GM23338 (cell line): ENCODE results near the gene KIF25. TPM values are rescaled to one million over a fixed set of nuclear protein-coding genes. Genes with fewer than 3 reads are reported as not detected.

ENCODE experiments used
- ATAC-seq: fragments of 200-7000 bp; cut with Tn5 transposase; 3 replicates; pipeline ENCODE4 v1.9.1; 2020
- DNase-seq: peaks from one replicate; pipeline ENCODE4 v3.0.0-alpha.2; 2015; ENCODE audit warnings: low spot score
- H2AFZ ChIP-seq: fragments of 200-600 bp; sonication (generic); 2 replicates; pipeline ENCODE4 v1.8.0; 2016; ENCODE audit warnings: antibody characterized with exemption, mild to moderate bottlenecking, moderate library complexity
- H3F3A ChIP-seq: fragments of 200-600 bp; sonication (generic); replicated peaks from 2 replicates; pipeline ENCODE4 v1.8.0; 2017; ENCODE audit warnings: antibody characterized with exemption, mixed run types, low read depth
- H3K27ac ChIP-seq: fragments of 200-600 bp; sonication (generic); 2 replicates; pipeline ENCODE4 v1.6.1; 2016; ENCODE audit warnings: low read depth
- H3K27me3 ChIP-seq: fragments of 200-600 bp; sonication (generic); 2 replicates; pipeline ENCODE4 v1.8.0; 2016; ENCODE audit warnings: mild to moderate bottlenecking, mixed run types, moderate library complexity; ENCODE audit not compliant: insufficient read depth
- H3K36me3 ChIP-seq: fragments of 200-600 bp; sonication (generic); 2 replicates; pipeline ENCODE4 v1.8.0; 2016; ENCODE audit warnings: mild to moderate bottlenecking; ENCODE audit not compliant: insufficient read depth
- H3K4me1 ChIP-seq: fragments of 200-600 bp; sonication (generic); 2 replicates; pipeline ENCODE4 v1.8.0; 2016; ENCODE audit warnings: mild to moderate bottlenecking, moderate library complexity; ENCODE audit not compliant: insufficient read depth
- H3K4me2 ChIP-seq: fragments of 200-600 bp; sonication (generic); 2 replicates; pipeline ENCODE4 v1.7.1; 2017; ENCODE audit warnings: mixed run types
- H3K4me3 ChIP-seq: fragments of 200-600 bp; sonication (generic); 2 replicates; pipeline ENCODE4 v1.6.1; 2016; ENCODE audit warnings: mixed run types
- H3K79me2 ChIP-seq: fragments of 200-600 bp; sonication (generic); replicated peaks from 2 replicates; pipeline ENCODE4 v1.8.0; 2017; ENCODE audit warnings: mild to moderate bottlenecking; ENCODE audit not compliant: insufficient read depth
- H3K9me2 ChIP-seq: fragments of 200-600 bp; sonication (generic); 2 replicates; pipeline ENCODE4 v1.8.0; 2017; ENCODE audit not compliant: insufficient read depth
- H4K20me1 ChIP-seq: fragments of 200-600 bp; sonication (generic); replicated peaks from 2 replicates; pipeline ENCODE4 v1.8.0; 2017; ENCODE audit warnings: mild to moderate bottlenecking; ENCODE audit not compliant: insufficient read depth
- H3K27ac Mint-ChIP-seq: 2 replicates; pipeline ENCODE4 v1.8.0; 2020; ENCODE audit warnings: inconsistent platforms, mild to moderate bottlenecking, moderate library complexity, mixed read lengths
- H3K27me3 Mint-ChIP-seq: 3 replicates; pipeline ENCODE4 v1.8.0; 2022; ENCODE audit warnings: low read depth, mild to moderate bottlenecking, moderate library complexity, mixed read lengths, inconsistent platforms; ENCODE audit not compliant: insufficient read depth, poor library complexity
- H3K36me3 Mint-ChIP-seq: 3 replicates; pipeline ENCODE4 v1.8.0; 2021; ENCODE audit warnings: low read depth, mild to moderate bottlenecking, inconsistent platforms, moderate library complexity, mixed read lengths
- H3K4me1 Mint-ChIP-seq: 3 replicates; pipeline ENCODE4 v1.8.0; 2020; ENCODE audit warnings: mild to moderate bottlenecking, inconsistent platforms, mixed read lengths
- H3K4me3 Mint-ChIP-seq: 3 replicates; pipeline ENCODE4 v1.8.0; 2021; ENCODE audit warnings: moderate library complexity, mild to moderate bottlenecking, inconsistent platforms, mixed read lengths
- H3K9me3 Mint-ChIP-seq: 3 replicates; pipeline ENCODE4 v1.8.0; 2020; ENCODE audit warnings: moderate library complexity, mild to moderate bottlenecking, inconsistent platforms, mixed read lengths
- CREB1 ChIP-seq: fragments of 250-450 bp; sonication (Bioruptor Pico); IDR thresholded peaks from 2 replicates; pipeline ENCODE4 v1.5.0; 2020; ENCODE audit warnings: low read depth, mild to moderate bottlenecking, moderate library complexity
- EZH2 ChIP-seq: fragments of 200-600 bp; sonication (generic); IDR thresholded peaks from one replicate; pipeline ENCODE4 v1.8.0; 2017; ENCODE audit warnings: antibody characterized with exemption, mild to moderate bottlenecking, low read depth; ENCODE audit not compliant: unreplicated experiment
- EZH2phosphoT487 ChIP-seq: fragments of 200-600 bp; sonication (generic); IDR thresholded peaks from one replicate; pipeline ENCODE4 v1.8.1; 2018; ENCODE audit warnings: antibody characterized with exemption; ENCODE audit not compliant: unreplicated experiment
- JUNB ChIP-seq: IDR thresholded peaks from one replicate; pipeline ENCODE4 v1.6.1; 2016; ENCODE audit warnings: antibody characterized with exemption; ENCODE audit not compliant: unreplicated experiment
- NANOG ChIP-seq: IDR thresholded peaks from 2 replicates; pipeline ENCODE4 v1.6.1; 2016; ENCODE audit warnings: antibody characterized with exemption, borderline replicate concordance
- POLR2AphosphoS5 ChIP-seq: IDR thresholded peaks from 2 replicates; pipeline ENCODE4 v1.6.1; 2016; ENCODE audit warnings: antibody characterized with exemption, low read depth
- STAT1 ChIP-seq: IDR thresholded peaks from one replicate; pipeline ENCODE4 v1.6.1; 2016; ENCODE audit warnings: antibody characterized with exemption; ENCODE audit not compliant: unreplicated experiment
- ZNF114 ChIP-seq: fragments of 250-450 bp; sonication (Bioruptor Pico); IDR thresholded peaks from 2 replicates; pipeline ENCODE4 v1.5.0; 2020; ENCODE audit warnings: mild to moderate bottlenecking, moderate library complexity
- ZNF331 ChIP-seq: fragments of 250-450 bp; sonication (Bioruptor Pico); IDR thresholded peaks from 2 replicates; pipeline ENCODE4 v1.5.0; 2020; ENCODE audit warnings: low read depth, mild to moderate bottlenecking, moderate library complexity
- polyA plus RNA-seq: library from polyadenylated mRNA; unstranded; fragments of >200 nt; fragmentation: Nextera tagmentation; extraction: Ambion mirVana; gene quantifications from 2 replicates; pipeline ENCODE4 v1.2.1, GENCODE V29; 2016
- total RNA-seq: library from RNA; depleted of rRNA; stranded (reverse); fragments of >200 nt; shearing (Covaris generic); gene quantifications from 2 replicates; pipeline ENCODE4 v1.2.3, GENCODE V29; 2014
- TF ChIP-seq, protein P1 (sequence below): IDR thresholded peaks from one replicate; pipeline ENCODE4 v1.6.1; 2018; ENCODE audit warnings: antibody characterized with exemption; ENCODE audit not compliant: unreplicated experiment
- TF ChIP-seq, protein P2 (sequence below): fragments of 250-450 bp; sonication (Bioruptor Pico); IDR thresholded peaks from 2 replicates; pipeline ENCODE4 v1.5.0; 2020; ENCODE audit warnings: mild to moderate bottlenecking, moderate library complexity
- TF ChIP-seq, protein P3 (sequence below): IDR thresholded peaks from 2 replicates; pipeline ENCODE4 v1.6.1; 2016; ENCODE audit warnings: antibody characterized with exemption

Gene KIF25
- total and polyA plus RNA-seq, 2 experiments from 2014 or later, result 0.69 to 0.76 TPM

DNA sequence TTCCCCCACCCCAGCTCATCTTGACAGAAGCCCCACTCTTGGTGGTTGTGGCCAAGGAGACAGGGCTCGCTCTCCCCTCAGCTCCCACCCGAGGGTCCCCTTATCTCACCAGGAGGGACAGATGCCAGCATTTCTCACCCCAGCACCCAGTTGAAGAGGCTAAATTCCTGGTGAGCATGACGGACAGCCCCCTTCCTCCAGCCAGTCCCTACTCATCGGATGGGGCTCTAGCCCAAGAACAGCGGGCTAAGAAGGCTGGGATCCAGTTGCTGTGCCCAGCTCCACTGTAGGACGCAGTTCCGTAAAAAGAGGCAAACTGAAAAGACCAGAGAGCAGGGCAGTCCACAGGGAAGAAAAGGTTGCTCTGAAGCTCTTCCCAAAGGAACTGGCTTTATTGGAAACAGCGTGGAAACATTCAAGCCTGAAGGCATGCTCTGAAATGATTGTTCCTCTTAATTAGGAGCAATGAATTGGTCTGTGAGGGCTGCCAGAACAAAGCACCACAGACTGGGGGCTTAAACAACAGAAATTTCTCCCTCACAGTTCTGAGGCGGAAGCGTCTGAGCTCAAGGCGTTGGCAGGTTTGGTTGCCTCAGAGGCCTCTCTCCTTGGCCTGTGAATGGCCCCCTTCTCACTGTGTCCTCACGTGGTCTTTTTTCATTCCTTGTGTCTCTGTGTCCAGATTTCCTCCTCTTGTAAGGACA is 17.9 kb upstream of the KIF25 start:
- Mint-ChIP-seq H3K4me1 (no peaks in the 10 kb centered on the region; the same call in 2 of the 3 replicates), H3K27me3 (peaks cover 1% of the 10 kb centered on the region), H3K27ac (no peak overlapping the region), H3K9me3 (peaks cover 17% of the 10 kb centered on the region), H3K36me3 (peaks cover 10% of the 10 kb centered on the region), H3K4me3 (no peak overlapping the region)
- Histone ChIP-seq H2AFZ (no peak overlapping the region), H3K4me2 (no peak overlapping the region), H3K27ac (no peak overlapping the region), H4K20me1 (0 out of 2 replicates have a peak, but pooled peaks cover 2% of the 10 kb centered on the region), H3K9me2 (peaks cover 2% of the 10 kb centered on the region; the same call in 1 of the 2 replicates), H3K36me3 (no peaks in the 10 kb centered on the region), H3K79me2 (no peaks in the 10 kb centered on the region), H3K4me1 (no peaks in the 10 kb centered on the region), H3K4me3 (no peak overlapping the region), H3F3A (no peaks in the 10 kb centered on the region), H3K27me3 (no peaks in the 10 kb centered on the region)
- ATAC-seq, result no peak
- TF ChIP-seq POLR2AphosphoS5 (no peak), EZH2phosphoT487 (no peak), CREB1 (CRISPR knock-in tag) (no peak), STAT1 (no peak), JUNB (no peak), ZNF114 (no peak), EZH2 (no peak), ZNF331 (no peak), NANOG (no peak)
- TF ChIP-seq, protein P1, sequence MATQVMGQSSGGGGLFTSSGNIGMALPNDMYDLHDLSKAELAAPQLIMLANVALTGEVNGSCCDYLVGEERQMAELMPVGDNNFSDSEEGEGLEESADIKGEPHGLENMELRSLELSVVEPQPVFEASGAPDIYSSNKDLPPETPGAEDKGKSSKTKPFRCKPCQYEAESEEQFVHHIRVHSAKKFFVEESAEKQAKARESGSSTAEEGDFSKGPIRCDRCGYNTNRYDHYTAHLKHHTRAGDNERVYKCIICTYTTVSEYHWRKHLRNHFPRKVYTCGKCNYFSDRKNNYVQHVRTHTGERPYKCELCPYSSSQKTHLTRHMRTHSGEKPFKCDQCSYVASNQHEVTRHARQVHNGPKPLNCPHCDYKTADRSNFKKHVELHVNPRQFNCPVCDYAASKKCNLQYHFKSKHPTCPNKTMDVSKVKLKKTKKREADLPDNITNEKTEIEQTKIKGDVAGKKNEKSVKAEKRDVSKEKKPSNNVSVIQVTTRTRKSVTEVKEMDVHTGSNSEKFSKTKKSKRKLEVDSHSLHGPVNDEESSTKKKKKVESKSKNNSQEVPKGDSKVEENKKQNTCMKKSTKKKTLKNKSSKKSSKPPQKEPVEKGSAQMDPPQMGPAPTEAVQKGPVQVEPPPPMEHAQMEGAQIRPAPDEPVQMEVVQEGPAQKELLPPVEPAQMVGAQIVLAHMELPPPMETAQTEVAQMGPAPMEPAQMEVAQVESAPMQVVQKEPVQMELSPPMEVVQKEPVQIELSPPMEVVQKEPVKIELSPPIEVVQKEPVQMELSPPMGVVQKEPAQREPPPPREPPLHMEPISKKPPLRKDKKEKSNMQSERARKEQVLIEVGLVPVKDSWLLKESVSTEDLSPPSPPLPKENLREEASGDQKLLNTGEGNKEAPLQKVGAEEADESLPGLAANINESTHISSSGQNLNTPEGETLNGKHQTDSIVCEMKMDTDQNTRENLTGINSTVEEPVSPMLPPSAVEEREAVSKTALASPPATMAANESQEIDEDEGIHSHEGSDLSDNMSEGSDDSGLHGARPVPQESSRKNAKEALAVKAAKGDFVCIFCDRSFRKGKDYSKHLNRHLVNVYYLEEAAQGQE, result no peak
- TF ChIP-seq, protein P2, sequence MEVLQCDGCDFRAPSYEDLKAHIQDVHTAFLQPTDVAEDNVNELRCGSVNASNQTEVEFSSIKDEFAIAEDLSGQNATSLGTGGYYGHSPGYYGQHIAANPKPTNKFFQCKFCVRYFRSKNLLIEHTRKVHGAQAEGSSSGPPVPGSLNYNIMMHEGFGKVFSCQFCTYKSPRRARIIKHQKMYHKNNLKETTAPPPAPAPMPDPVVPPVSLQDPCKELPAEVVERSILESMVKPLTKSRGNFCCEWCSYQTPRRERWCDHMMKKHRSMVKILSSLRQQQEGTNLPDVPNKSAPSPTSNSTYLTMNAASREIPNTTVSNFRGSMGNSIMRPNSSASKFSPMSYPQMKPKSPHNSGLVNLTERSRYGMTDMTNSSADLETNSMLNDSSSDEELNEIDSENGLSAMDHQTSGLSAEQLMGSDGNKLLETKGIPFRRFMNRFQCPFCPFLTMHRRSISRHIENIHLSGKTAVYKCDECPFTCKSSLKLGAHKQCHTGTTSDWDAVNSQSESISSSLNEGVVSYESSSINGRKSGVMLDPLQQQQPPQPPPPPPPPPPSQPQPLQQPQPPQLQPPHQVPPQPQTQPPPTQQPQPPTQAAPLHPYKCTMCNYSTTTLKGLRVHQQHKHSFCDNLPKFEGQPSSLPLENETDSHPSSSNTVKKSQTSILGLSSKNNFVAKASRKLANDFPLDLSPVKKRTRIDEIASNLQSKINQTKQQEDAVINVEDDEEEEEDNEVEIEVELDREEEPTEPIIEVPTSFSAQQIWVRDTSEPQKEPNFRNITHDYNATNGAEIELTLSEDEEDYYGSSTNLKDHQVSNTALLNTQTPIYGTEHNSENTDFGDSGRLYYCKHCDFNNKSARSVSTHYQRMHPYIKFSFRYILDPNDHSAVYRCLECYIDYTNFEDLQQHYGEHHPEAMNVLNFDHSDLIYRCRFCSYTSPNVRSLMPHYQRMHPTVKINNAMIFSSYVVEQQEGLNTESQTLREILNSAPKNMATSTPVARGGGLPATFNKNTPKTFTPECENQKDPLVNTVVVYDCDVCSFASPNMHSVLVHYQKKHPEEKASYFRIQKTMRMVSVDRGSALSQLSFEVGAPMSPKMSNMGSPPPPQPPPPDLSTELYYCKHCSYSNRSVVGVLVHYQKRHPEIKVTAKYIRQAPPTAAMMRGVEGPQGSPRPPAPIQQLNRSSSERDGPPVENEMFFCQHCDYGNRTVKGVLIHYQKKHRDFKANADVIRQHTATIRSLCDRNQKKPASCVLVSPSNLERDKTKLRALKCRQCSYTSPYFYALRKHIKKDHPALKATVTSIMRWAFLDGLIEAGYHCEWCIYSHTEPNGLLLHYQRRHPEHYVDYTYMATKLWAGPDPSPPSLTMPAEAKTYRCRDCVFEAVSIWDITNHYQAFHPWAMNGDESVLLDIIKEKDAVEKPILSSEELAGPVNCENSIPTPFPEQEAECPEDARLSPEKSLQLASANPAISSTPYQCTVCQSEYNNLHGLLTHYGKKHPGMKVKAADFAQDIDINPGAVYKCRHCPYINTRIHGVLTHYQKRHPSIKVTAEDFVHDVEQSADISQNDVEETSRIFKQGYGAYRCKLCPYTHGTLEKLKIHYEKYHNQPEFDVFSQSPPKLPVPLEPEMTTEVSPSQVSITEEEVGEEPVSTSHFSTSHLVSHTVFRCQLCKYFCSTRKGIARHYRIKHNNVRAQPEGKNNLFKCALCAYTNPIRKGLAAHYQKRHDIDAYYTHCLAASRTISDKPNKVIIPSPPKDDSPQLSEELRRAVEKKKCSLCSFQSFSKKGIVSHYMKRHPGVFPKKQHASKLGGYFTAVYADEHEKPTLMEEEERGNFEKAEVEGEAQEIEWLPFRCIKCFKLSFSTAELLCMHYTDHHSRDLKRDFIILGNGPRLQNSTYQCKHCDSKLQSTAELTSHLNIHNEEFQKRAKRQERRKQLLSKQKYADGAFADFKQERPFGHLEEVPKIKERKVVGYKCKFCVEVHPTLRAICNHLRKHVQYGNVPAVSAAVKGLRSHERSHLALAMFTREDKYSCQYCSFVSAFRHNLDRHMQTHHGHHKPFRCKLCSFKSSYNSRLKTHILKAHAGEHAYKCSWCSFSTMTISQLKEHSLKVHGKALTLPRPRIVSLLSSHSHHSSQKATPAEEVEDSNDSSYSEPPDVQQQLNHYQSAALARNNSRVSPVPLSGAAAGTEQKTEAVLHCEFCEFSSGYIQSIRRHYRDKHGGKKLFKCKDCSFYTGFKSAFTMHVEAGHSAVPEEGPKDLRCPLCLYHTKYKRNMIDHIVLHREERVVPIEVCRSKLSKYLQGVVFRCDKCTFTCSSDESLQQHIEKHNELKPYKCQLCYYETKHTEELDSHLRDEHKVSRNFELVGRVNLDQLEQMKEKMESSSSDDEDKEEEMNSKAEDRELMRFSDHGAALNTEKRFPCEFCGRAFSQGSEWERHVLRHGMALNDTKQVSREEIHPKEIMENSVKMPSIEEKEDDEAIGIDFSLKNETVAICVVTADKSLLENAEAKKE (CRISPR knock-in tag), result no peak
- TF ChIP-seq, protein P3, sequence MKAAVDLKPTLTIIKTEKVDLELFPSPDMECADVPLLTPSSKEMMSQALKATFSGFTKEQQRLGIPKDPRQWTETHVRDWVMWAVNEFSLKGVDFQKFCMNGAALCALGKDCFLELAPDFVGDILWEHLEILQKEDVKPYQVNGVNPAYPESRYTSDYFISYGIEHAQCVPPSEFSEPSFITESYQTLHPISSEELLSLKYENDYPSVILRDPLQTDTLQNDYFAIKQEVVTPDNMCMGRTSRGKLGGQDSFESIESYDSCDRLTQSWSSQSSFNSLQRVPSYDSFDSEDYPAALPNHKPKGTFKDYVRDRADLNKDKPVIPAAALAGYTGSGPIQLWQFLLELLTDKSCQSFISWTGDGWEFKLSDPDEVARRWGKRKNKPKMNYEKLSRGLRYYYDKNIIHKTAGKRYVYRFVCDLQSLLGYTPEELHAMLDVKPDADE, result no peak
- DNase-seq, result no peak
